Nephron progenitor cell (in vitro differentiated cells): ENCODE results near the gene PRR32.

Source experiments
- DNase-seq: peaks from one replicate; pipeline ENCODE4 v3.0.0; 2021
- H3K27ac Mint-ChIP-seq: 2 replicates; pipeline ENCODE4 v1.8.0; 2021; ENCODE audit warnings: mild to moderate bottlenecking, moderate library complexity, mixed read lengths
- H3K27me3 Mint-ChIP-seq: 2 replicates; pipeline ENCODE4 v1.8.0; 2021; ENCODE audit warnings: mild to moderate bottlenecking, low read depth, mixed read lengths; ENCODE audit not compliant: poor library complexity
- H3K36me3 Mint-ChIP-seq: 2 replicates; pipeline ENCODE4 v1.8.0; 2021; ENCODE audit warnings: low read depth, mixed read lengths
- H3K4me1 Mint-ChIP-seq: 2 replicates; pipeline ENCODE4 v1.8.0; 2021; ENCODE audit warnings: mixed read lengths
- H3K4me3 Mint-ChIP-seq: 2 replicates; pipeline ENCODE4 v1.8.0; 2021; ENCODE audit warnings: mild to moderate bottlenecking, moderate library complexity, mixed read lengths
- H3K9me3 Mint-ChIP-seq: 2 replicates; pipeline ENCODE4 v1.8.0; 2021; ENCODE audit warnings: mild to moderate bottlenecking, moderate library complexity, mixed read lengths
- CTCF ChIP-seq: fragments of 200-600 bp; sonication (generic); IDR thresholded peaks from 2 replicates; pipeline ENCODE4 v1.5.0; 2021; ENCODE audit warnings: antibody characterized with exemption

PRR32 gene

GRCh38 chrX:126855839-126856524 is 36.5 kb downstream of the PRR32 start:
- TF ChIP-seq CTCF, result no peak
- Mint-ChIP-seq H3K9me3 (peaks cover 45% of the 10 kb centered on the region), H3K4me3 (no peak overlapping the region), H3K4me1 (no peaks in the 10 kb centered on the region), H3K27ac (no peak overlapping the region), H3K27me3 (no peaks in the 10 kb centered on the region), H3K36me3 (no peaks in the 10 kb centered on the region)
- no peak for DNase-seq
